Measurements from ENCODE around the gene EHD1. TPM values are rescaled to one million over a fixed set of nuclear protein-coding genes. Genes with fewer than 3 reads are reported as not detected.

The EHD1 gene
- polyA plus RNA-seq, 3 donors = 30.3 to 212 (median 48.4) TPM

DNA sequence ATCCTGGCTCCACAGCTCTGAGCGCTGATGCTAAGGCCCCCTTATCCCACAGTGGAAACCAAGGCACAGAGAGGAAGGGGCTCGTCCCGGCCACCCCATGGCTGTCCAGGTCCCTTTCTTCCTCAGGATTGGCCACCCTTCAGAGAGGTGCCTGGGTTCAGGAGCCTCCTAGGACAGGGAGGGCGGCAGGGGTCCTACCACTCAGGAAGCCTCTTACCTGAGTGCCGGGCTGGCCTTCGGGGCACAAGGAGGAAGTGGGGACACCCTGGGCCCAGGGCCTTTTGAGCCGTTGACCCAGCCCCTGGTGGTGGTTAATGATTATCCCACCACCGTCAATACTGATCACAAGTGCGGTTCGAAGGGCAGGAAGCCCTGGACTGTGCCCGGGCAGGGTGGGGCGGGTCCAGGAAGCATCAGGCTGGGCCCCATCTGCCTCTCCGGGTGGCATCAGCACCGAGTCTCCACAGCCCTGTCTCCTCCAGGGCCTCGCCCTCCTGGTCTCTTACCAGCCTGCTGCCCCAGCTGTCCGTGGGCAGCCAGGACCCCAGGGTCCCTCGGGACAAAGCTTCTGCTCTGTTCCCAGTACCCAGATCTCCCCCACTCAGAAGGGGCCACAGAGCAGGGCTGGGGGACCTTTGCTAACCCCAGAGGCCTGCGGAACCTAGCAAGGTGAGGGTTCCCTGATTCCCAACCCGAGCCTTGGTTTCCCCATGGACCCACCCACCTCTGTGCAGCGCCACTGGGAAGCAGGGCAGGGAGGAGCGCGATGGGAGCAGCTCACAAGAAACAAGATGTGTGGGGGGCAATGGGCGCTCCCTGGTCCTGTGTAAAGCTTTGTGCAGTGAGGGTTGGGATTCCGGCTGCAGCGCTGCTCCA lies 15.0 kb upstream of the EHD1 start:
- Histone ChIP-seq H3K27ac (ENCODE audit: low read depth in 1 of 2, low read length in 2 of 2) (no peak overlapping the region), H3K79me2 (ENCODE audit: insufficient read depth, low read length) (no peaks in the 10 kb centered on the region), H3K4me1 (ENCODE audit: control insufficient read depth in 1 of 2, insufficient read depth in 2 of 2, low read length in 2 of 2) (peaks cover 13 to 18% of the 10 kb centered on the region in 2 donors), H3K9me3 (replicated peaks in 1 of 2; ENCODE audit: control insufficient read depth in 1 of 2, insufficient read depth in 1 of 2, low read length in 2 of 2) (no peaks in the 10 kb centered on the region), H3K27me3 (ENCODE audit: control insufficient read depth in 2 of 2, insufficient read depth in 2 of 2, low read length in 2 of 2) (no peaks in the 10 kb centered on the region), H2AFZ (ENCODE audit: insufficient read depth, low read depth, low read length, poor library complexity, severe bottlenecking) (no peak overlapping the region), H3K36me3 (replicated peaks in 1 of 2; ENCODE audit: control insufficient read depth in 1 of 2, insufficient read depth in 2 of 2, low read length in 2 of 2) (peaks cover 34 to 38% of the 10 kb centered on the region in 2 donors), H3K4me3 (replicated peaks in 1 of 3; ENCODE audit: low read depth in 2 of 3, low read length in 3 of 3) (no peak overlapping the region), H3K9ac (ENCODE audit: insufficient read depth, low read length, poor library complexity, severe bottlenecking) (no peak overlapping the region), H3K4me2 (replicated peaks; ENCODE audit: extremely low read depth, low read length, poor library complexity, severe bottlenecking) (no peak overlapping the region), H4K20me1 (ENCODE audit: insufficient read depth, low read length) (peaks cover 6% of the 10 kb centered on the region)
- TF ChIP-seq, protein P1, sequence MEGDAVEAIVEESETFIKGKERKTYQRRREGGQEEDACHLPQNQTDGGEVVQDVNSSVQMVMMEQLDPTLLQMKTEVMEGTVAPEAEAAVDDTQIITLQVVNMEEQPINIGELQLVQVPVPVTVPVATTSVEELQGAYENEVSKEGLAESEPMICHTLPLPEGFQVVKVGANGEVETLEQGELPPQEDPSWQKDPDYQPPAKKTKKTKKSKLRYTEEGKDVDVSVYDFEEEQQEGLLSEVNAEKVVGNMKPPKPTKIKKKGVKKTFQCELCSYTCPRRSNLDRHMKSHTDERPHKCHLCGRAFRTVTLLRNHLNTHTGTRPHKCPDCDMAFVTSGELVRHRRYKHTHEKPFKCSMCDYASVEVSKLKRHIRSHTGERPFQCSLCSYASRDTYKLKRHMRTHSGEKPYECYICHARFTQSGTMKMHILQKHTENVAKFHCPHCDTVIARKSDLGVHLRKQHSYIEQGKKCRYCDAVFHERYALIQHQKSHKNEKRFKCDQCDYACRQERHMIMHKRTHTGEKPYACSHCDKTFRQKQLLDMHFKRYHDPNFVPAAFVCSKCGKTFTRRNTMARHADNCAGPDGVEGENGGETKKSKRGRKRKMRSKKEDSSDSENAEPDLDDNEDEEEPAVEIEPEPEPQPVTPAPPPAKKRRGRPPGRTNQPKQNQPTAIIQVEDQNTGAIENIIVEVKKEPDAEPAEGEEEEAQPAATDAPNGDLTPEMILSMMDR (IDR thresholded peaks at IDR 0.05) = no peak
- H3K36me3 Mint-ChIP-seq = peaks cover 30 to 32% of the 10 kb centered on the region in 2 donors
- peaks cover 4 to 5% (median 5%) of the 10 kb centered on the region in 3 donors for H3K27me3 Mint-ChIP-seq (ENCODE audit: low read depth in 3 of 3)
- WGBS (ENCODE audit: insufficient coverage) = 75% methylated on average over 15 of the region's 25 CpGs
- no peaks in the 10 kb centered on the region for H3K9me3 Mint-ChIP-seq
- no peak for DNase-seq
- peaks cover 10% of the 10 kb centered on the region for H3K4me1 Mint-ChIP-seq
- H3K4me3 Mint-ChIP-seq = no peak overlapping the region
- intact Hi-C loops (cut with micrococcal nuclease) = loop anchor here (1.0 kb wide), 1 partner anchor 46 kb away; no protein-coding TSS in a partner anchor
- no peak overlapping the region for H3K27ac Mint-ChIP-seq

DNA sequence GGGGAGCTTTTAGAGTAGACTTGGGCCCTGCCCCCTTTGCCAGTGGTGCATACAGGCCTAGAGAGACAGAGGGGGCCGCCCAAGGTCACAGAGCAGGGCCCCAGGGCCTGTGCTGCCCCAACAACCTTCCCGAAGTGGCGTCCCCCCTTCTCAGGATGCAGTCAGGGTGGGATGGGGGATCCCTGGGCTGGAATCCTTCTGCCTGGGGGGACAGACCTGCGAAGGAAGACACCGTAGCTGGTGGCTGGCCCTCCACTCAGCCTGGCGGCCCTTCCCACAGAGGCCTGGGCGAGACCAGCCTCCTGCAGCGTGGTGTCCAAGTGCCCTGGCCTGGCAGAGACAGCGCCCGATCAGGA lies 14.4 kb upstream of the EHD1 start:
- Histone ChIP-seq H3K27me3 (ENCODE audit: control insufficient read depth in 2 of 2, insufficient read depth in 2 of 2, low read length in 2 of 2) (no peaks in the 10 kb centered on the region), H3K4me2 (replicated peaks; ENCODE audit: extremely low read depth, low read length, poor library complexity, severe bottlenecking) (no peak overlapping the region), H2AFZ (ENCODE audit: insufficient read depth, low read depth, low read length, poor library complexity, severe bottlenecking) (no peak overlapping the region), H3K9ac (ENCODE audit: insufficient read depth, low read length, poor library complexity, severe bottlenecking) (no peak overlapping the region), H3K79me2 (ENCODE audit: insufficient read depth, low read length) (no peaks in the 10 kb centered on the region), H3K9me3 (replicated peaks in 1 of 2; ENCODE audit: control insufficient read depth in 1 of 2, insufficient read depth in 1 of 2, low read length in 2 of 2) (no peaks in the 10 kb centered on the region), H3K4me1 (ENCODE audit: control insufficient read depth in 1 of 2, insufficient read depth in 2 of 2, low read length in 2 of 2) (peaks cover 19 to 24% of the 10 kb centered on the region in 2 donors), H3K4me3 (replicated peaks in 1 of 3; ENCODE audit: low read depth in 2 of 3, low read length in 3 of 3) (no peak overlapping the region), H3K36me3 (replicated peaks in 1 of 2; ENCODE audit: control insufficient read depth in 1 of 2, insufficient read depth in 2 of 2, low read length in 2 of 2) (peaks cover 28 to 32% of the 10 kb centered on the region in 2 donors), H4K20me1 (ENCODE audit: insufficient read depth, low read length) (peaks cover 6% of the 10 kb centered on the region), H3K27ac (ENCODE audit: low read depth in 1 of 2, low read length in 2 of 2) (no peak overlapping the region)
- H3K27ac Mint-ChIP-seq = no peak overlapping the region
- DNase-seq = no peak
- H3K4me3 Mint-ChIP-seq = no peak overlapping the region
- TF ChIP-seq, protein P1 (IDR thresholded peaks at IDR 0.05) = no peak
- peaks cover 24 to 26% of the 10 kb centered on the region in 2 donors for H3K36me3 Mint-ChIP-seq
- peaks cover 16% of the 10 kb centered on the region for H3K4me1 Mint-ChIP-seq
- H3K9me3 Mint-ChIP-seq = no peaks in the 10 kb centered on the region
- 100% methylated on average over 6 of the region's 10 CpGs for WGBS (ENCODE audit: insufficient coverage)
- intact Hi-C loops (cut with micrococcal nuclease) = loop anchor here in 1 of 2 donors (1.0 kb wide), 1 partner anchor 46 kb away; no protein-coding TSS in a partner anchor
- H3K27me3 Mint-ChIP-seq (ENCODE audit: low read depth in 3 of 3) = peaks cover 4 to 5% (median 5%) of the 10 kb centered on the region in 3 donors

Measured in CD14-positive monocyte (primary cell).